HuH-7.5 (cell line): ENCODE data around the gene DENND2A.
"Not testable (repeated sequence)": the region's sequence is repeated elsewhere in the genome, so short reads cannot be mapped to it uniquely, and the experiment has no call there.

Experiments
- DNase-seq: peaks from one replicate; pipeline ENCODE4 v3.0.0; 2011; ENCODE audit warnings: low spot score

Gene DENND2A

DNA sequence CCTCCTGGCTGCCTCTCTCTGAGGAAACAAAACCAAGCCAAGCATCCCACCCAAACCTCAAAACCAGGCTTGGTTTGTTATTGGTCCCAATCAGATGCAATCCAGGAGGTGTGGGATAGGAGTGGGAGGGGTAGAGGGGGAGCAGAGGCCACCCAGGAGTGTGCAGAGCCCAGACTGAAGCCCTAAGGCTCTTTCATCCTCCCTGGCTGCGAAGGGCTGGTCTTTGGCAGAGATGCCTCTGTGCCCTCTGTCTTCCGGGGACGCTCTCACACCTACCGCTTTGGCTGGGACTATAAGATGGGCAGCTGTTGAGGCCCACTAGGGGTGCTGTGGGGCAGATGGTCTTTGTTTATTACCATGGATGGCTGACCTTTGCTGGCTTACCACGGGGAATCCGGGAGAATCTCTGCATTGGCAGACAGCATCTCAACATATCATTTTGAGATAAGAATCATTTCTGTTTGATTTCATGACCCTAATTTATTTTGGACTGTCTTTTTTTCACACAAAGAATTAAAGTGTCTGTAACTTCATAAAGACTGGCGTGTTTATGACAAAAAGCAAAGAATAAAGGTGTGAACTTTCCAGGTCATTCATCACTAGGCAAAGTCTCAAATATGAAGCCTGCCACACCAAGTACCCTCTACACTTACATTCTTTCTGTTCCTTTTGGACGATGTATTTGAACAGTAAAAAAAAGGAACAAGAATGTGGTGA is 6.5 kb upstream of the DENND2A start:
- DNase-seq = peak; percentile 82

- no peak for DNase-seq
Measured at GRCh38 chr7:140645166-140645900, 4.7 kb upstream of the DENND2A start.

GRCh38 chr7:140644761-140645160 is 4.1 kb upstream of the DENND2A start:
- DNase-seq = not testable (repeated sequence)

GRCh38 chr7:140643416-140643815 is 2.8 kb upstream of the DENND2A start:
- DNase-seq = no peak

- DNase-seq = no peak
Measured at GRCh38 chr7:140641524-140642195, 1.0 kb upstream of the DENND2A start.

DNA sequence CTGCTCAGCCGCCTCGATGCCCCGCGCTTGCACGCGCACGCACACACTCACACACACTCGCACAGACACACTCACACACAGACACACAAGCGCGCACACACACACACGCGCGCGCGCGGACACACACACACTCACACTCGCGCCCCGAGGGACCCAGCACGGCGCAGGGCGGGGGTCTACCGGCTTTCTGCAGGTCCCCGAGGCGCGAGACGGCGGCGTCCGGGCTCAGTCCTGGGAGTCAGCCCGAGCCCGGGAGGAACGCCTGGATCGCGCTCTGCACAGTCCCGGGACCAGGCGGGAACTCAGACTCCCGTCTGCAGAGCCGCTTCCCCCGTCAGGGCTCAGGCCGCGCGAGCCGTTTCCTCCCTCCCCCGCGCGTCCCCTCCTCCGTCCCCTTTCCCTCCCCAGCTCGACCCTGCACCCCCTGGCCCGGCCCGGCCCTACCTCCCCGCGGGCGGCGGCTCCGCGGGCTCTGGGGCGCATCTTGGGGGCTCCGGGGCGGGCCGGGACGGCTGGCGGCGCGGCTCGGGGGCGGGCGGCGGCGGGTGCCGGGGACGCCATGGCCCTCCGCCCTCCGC is 464 bp downstream of the DENND2A start:
- DNase-seq = no peak

- DNase-seq = no peak
Measured at GRCh38 chr7:140639366-140640053, 1.1 kb downstream of the DENND2A start.

GRCh38 chr7:140638173-140638791 is 2.3 kb downstream of the DENND2A start:
- DNase-seq = no peak

DNA sequence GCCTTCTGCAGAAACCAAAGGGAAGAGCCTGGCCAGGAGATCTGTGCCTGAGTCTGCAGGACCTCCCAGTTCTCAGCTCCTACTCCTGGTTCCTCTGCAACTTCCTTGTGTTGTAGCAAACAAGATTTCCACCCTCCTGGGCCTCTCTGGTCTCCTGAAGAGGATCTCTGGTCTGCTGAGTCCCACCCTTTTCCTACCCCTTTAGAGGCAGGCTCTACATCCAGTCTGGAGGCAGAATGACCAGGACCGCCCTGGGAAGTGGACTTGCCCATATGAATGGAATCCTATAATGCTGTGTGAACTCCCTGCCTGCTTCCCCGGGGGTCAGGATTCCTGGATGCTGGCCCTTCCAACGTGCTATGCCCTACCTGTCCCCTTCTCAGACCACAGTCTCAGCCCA is 3.2 kb downstream of the DENND2A start:
- DNase-seq = no peak

DNA sequence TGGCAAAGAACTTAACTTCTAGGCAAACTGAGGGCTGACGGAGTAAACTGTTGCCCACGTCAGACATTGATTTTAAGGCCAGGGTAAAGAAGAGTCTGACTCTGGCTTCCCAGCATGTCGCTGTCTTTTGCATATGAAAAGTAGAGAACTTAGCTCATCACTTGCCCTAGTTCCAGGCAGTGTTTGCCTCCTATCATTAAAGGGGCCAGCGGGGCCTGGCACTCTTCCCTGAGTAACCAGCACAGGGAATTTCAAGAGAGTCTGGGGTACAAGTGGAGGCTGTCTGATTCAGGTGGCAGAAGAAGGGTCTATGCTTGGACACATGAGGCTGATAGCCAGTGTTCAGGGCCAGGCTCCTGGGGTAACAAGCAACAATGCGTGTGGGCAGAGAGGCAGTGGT is 4.8 kb downstream of the DENND2A start:
- DNase-seq = no peak

- no peak for DNase-seq
Measured at GRCh38 chr7:140635345-140635744, 5.3 kb downstream of the DENND2A start.

GRCh38 chr7:140631602-140632001 is 9.0 kb downstream of the DENND2A start:
- DNase-seq = no peak

DNA sequence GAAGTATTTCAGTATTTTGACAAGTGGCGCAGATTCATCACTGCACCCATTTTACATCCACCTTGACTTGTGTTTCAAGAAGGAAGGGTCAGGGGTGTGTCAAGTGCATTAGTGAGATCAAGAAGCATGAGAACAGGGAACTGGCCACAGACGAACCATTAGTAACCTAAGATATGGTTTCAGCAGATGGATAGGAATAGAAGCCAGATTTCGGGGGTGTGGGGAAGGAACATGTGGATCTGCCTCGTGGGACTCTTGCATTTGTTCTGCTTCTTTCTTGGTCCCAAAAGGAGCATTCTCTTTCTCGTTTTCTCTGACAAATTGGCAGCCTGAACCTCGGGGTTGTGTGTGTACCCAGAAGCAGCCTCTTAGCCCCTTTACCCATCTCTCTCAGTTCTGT is 9.6 kb downstream of the DENND2A start:
- no peak for DNase-seq

DNA sequence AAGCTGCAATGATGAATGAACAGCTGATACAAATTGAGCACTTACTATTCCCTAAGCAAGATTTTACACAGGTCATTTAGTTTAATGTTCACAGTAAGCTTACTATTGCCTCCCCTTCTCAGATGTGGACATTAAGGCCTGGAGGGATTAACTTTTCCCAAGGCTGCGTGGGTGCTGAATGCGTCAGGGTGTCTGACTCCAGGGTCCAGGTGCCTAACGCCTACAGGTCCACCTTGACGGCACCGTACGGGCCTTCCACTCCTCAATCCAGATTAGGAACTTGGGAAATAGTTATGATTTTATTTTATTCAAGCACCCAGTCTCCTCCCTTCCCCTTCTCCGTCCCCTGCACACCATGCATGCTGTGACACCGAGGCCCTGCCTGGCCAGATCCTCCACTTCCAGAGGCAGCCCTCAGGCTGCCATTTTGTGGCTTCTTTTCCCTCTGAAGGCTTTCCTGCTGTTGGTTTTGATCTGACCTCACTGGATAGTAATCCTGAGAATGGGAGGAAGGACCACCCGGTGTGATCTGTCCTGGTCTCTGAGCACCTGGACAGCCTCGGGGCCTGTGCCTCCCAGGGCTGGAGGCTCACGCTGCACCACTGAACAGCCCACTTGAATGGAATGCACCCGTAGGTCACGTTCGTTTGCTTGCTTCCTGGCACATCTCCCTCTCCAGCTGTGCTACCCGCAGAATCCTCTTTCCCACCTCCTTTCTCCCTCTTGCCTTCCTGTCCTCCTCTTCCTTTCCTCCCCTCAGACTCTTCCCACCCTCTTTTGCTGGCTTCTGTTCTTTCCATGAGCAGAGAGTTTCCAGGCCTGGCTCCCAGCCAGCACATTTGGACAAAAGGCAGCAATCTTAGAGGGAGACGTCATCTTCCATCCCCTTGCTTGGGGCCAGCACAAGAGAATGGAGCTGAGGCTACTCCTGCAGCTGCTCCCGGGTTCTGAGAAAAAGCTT is 14.4 kb downstream of the DENND2A start:
- no peak for DNase-seq

GRCh38 chr7:140625192-140625558 is 15.4 kb downstream of the DENND2A start:
- DNase-seq = not testable (repeated sequence)

DNA sequence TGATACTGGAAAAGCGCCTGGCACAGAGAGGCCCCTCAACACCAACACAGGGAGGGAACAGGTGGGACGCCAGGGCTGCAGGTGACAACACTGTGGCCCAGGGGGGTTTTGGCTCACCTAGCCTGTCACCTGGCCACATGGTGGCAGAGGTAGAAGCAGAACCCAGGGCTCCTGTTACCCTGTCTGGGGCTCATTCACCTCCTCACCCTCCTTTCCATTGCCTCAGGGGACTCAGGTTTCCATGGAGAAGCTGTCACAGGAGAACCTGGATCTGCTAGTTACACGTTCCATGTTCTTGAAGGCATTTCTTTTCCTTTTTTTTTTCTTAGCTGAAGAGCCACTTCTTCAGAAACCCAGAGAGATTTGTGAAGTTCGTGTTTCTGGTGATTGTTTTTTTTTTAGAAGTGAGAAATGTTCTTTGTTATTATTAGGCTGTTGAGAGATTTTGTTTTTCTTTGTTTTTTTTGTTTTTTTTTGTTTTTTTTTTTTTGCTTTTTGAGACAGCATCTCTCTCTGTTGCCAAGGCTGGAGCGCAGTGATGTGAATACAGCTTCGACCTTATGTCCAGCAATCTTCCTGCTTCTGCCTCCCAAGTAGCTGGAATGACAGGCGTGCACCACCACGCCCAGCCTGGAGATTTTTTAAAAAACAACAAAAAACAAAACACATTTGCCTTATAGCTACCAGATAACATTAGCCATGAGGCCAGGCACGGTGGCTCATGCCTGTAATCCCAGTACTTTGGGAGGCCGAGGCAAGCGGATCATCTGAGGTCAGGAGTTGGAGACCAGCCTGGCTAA is 16.0 kb downstream of the DENND2A start:
- no peak for DNase-seq

DNA sequence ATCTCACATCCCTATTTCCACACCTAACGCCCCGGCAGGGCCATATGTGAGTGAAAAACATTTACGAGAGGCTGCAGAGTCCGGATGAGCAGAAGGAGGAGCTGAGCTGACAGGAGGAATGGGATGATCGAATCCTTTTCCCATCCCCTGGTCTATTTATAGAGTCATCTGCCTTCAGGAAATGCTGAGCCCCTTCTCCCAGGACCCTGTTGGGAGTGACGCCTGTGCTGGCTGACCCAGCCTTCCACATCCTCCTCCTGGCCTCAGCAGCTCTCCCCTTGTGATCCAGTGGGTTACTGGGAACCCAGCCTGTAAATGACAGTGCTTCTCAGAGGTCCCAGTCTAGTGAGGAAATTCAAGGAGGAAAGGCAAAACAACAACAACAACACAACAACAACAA is 16.6 kb downstream of the DENND2A start:
- DNase-seq = no peak

GRCh38 chr7:140621401-140622021 is 19.1 kb downstream of the DENND2A start:
- no peak for DNase-seq

DNA sequence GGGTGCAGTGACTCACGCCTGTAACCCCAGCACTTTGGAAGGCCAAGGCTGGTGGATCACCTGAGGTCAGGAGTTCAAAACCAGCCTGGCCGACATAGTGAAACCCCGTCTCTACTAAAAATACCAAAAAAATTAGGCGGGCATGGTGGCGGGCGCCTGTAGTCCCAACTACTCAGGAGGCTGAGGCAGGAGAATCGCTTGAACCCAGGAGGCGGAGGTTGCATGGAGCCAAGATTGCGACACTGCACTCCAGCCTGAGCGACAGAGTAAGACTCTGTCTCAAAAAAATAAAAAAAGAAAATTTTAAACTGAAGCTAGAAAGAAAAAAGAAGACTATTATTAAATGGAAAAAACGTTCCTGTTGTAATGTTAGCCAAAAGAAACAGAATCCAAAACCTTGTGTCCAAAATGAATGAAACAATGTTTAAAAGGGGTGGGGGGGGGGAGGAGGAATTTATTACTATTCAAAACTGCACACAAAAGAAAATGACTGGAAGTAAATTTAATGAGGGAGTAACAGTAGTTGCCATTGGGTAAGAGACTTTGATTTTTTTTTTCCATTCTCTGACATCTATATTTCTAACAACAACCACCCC is 20.6 kb downstream of the DENND2A start:
- DNase-seq = not testable (repeated sequence)
